Kidney epithelial cell (primary cell): ENCODE measurements around the gene KRTAP10-2. TPM values are rescaled to one million over a fixed set of nuclear protein-coding genes. Genes with fewer than 3 reads are reported as not detected.
"Not testable (repeated sequence)": the region's sequence is repeated elsewhere in the genome, so short reads cannot be mapped to it uniquely, and the experiment has no call there.

Experiments
- DNase-seq: peaks from one replicate; pipeline ENCODE4 v3.0.0-alpha.2; 2010; ENCODE audit warnings: low read depth
- H3K27me3 ChIP-seq: 2 replicates; pipeline ENCODE4 v1.6.0; 2011; ENCODE audit warnings: low read length; ENCODE audit not compliant: control insufficient read depth, insufficient read depth
- H3K36me3 ChIP-seq: 2 replicates; pipeline ENCODE4 v1.5.1; 2011; ENCODE audit warnings: low read length; ENCODE audit not compliant: control insufficient read depth, insufficient read depth
- H3K4me3 ChIP-seq: 2 replicates; pipeline ENCODE4 v1.5.1; 2011; ENCODE audit warnings: low read depth, mild to moderate bottlenecking, control low read depth, low read length
- CTCF ChIP-seq: IDR thresholded peaks from 2 replicates; pipeline ENCODE4 v1.5.1; 2011; ENCODE audit warnings: mild to moderate bottlenecking, moderate library complexity, low read length, control low read depth, inconsistent platforms; ENCODE audit not compliant: insufficient read depth, poor library complexity, severe bottlenecking
- total RNA-seq: library from RNA; depleted of rRNA; stranded (reverse); fragments of >200 nt; gene quantifications from 2 replicates; pipeline ENCODE4 v1.2.3, GENCODE V29; 2015

KRTAP10-2 gene
- total RNA-seq, 1 donor from 2014 or later: not detected

- no peak for DNase-seq
- Histone ChIP-seq H3K36me3 (no peaks in the 10 kb centered on the region), H3K27me3 (no peaks in the 10 kb centered on the region), H3K4me3 (no peak overlapping the region)
- no peak for TF ChIP-seq CTCF
Measured at GRCh38 chr21:44567481-44568171, 16.3 kb upstream of the KRTAP10-2 start.

- no peak for DNase-seq
- TF ChIP-seq CTCF: no peak
- Histone ChIP-seq H3K36me3 (no peaks in the 10 kb centered on the region), H3K4me3 (no peak overlapping the region), H3K27me3 (no peaks in the 10 kb centered on the region)
Measured at GRCh38 chr21:44566403-44566802, 15.1 kb upstream of the KRTAP10-2 start.

GRCh38 chr21:44564886-44565598, 13.7 kb upstream of the KRTAP10-2 start:
- no peak for TF ChIP-seq CTCF

GRCh38 chr21:44564099-44564498, 12.8 kb upstream of the KRTAP10-2 start:
- H3K36me3 ChIP-seq: no peaks in the 10 kb centered on the region
- no peak for TF ChIP-seq CTCF
- DNase-seq: no peak
- no peak overlapping the region for H3K4me3 ChIP-seq
- no peaks in the 10 kb centered on the region for H3K27me3 ChIP-seq

More at GRCh38 chr21:44564886-44565598, 13.7 kb upstream of the KRTAP10-2 start:
- no peaks in the 10 kb centered on the region for H3K27me3 ChIP-seq
- no peak overlapping the region for H3K4me3 ChIP-seq
- no peak for DNase-seq
- no peaks in the 10 kb centered on the region for H3K36me3 ChIP-seq

GRCh38 chr21:44558695-44559094, 7.4 kb upstream of the KRTAP10-2 start, which contains the start of gene KRTAP10-3:
Gene KRTAP10-3, minus strand, starts transcription at chr21:44558795. Its CDS starts 80 bp downstream, at chr21:44558715.
- Histone ChIP-seq H3K36me3 (no peaks in the 10 kb centered on the region), H3K4me3 (no peak within 1 kb of the TSS), H3K27me3 (peaks cover 13% of the 10 kb centered on the region)
- DNase-seq: no peak
- no peak for TF ChIP-seq CTCF

- not testable (repeated sequence) for H3K4me3 ChIP-seq, H3K36me3 ChIP-seq, DNase-seq
- peaks cover 13% of the 10 kb centered on the region for H3K27me3 ChIP-seq
Measured at GRCh38 chr21:44558329-44558675, 7.0 kb upstream of the KRTAP10-2 start.
